ENCODE measurements around the gene PARD3B. TPM values are rescaled to one million over a fixed set of nuclear protein-coding genes. Genes with fewer than 3 reads are reported as not detected.

PARD3B gene
- total RNA-seq, 1 donor from 2014 or later = 18.4 TPM

- Mint-ChIP-seq H3K27me3 (ENCODE audit: low read depth) (no peaks in the 10 kb centered on the region), H3K27ac (ENCODE audit: unreplicated experiment) (no peak overlapping the region)
Observed at GRCh38 chr2:204898928-204899640, 353.8 kb downstream of the PARD3B start.

GRCh38 chr2:204899983-204900382 lies 354.7 kb downstream of the PARD3B start:
- DNase-seq (ENCODE audit: low read depth, low spot score) = no peak
- H3K27me3 Mint-ChIP-seq (ENCODE audit: low read depth) = no peaks in the 10 kb centered on the region
- peaks cover 26% of the 10 kb centered on the region for H3K4me1 Mint-ChIP-seq
- no peak for TF ChIP-seq CTCF (conservative IDR thresholded peaks at IDR 0.05)
- H3K4me3 Mint-ChIP-seq = no peak overlapping the region
- H3K9me3 Mint-ChIP-seq = peaks cover 19% of the 10 kb centered on the region
- H3K27ac Mint-ChIP-seq (ENCODE audit: unreplicated experiment) = peak overlapping the region; percentile 73
- peaks cover 15% of the 10 kb centered on the region for H3K36me3 Mint-ChIP-seq (ENCODE audit: low read depth)

More at GRCh38 chr2:204898928-204899640, 353.8 kb downstream of the PARD3B start:
- Mint-ChIP-seq H3K4me1 (peaks cover 26% of the 10 kb centered on the region), H3K36me3 (ENCODE audit: low read depth) (peaks cover 15% of the 10 kb centered on the region), H3K4me3 (no peak overlapping the region), H3K9me3 (peaks cover 19% of the 10 kb centered on the region)
- no peak for DNase-seq (ENCODE audit: low read depth, low spot score)
- TF ChIP-seq CTCF (conservative IDR thresholded peaks at IDR 0.05) = no peak

GRCh38 chr2:204900487-204900886 lies 355.2 kb downstream of the PARD3B start:
- Mint-ChIP-seq H3K4me1 (peaks cover 26% of the 10 kb centered on the region), H3K27ac (ENCODE audit: unreplicated experiment) (no peak overlapping the region), H3K36me3 (ENCODE audit: low read depth) (peaks cover 15% of the 10 kb centered on the region), H3K9me3 (peaks cover 19% of the 10 kb centered on the region), H3K4me3 (no peak overlapping the region), H3K27me3 (ENCODE audit: low read depth) (no peaks in the 10 kb centered on the region)
- TF ChIP-seq CTCF (conservative IDR thresholded peaks at IDR 0.05) = no peak
- no peak for DNase-seq (ENCODE audit: low read depth, low spot score)

GRCh38 chr2:204900910-204901309 lies 355.6 kb downstream of the PARD3B start:
- no peak for TF ChIP-seq CTCF (conservative IDR thresholded peaks at IDR 0.05)
- Mint-ChIP-seq H3K4me3 (no peak overlapping the region), H3K36me3 (ENCODE audit: low read depth) (peaks cover 15% of the 10 kb centered on the region), H3K27ac (ENCODE audit: unreplicated experiment) (no peak overlapping the region), H3K27me3 (ENCODE audit: low read depth) (no peaks in the 10 kb centered on the region), H3K4me1 (peaks cover 26% of the 10 kb centered on the region), H3K9me3 (peaks cover 19% of the 10 kb centered on the region)
- no peak for DNase-seq (ENCODE audit: low read depth, low spot score)

GRCh38 chr2:204901591-204901990 lies 356.3 kb downstream of the PARD3B start:
- TF ChIP-seq CTCF (conservative IDR thresholded peaks at IDR 0.05) = no peak
- H3K36me3 Mint-ChIP-seq (ENCODE audit: low read depth) = peaks cover 15% of the 10 kb centered on the region
- H3K4me3 Mint-ChIP-seq = no peak overlapping the region
- H3K27ac Mint-ChIP-seq (ENCODE audit: unreplicated experiment) = no peak overlapping the region
- H3K9me3 Mint-ChIP-seq = peaks cover 19% of the 10 kb centered on the region
- DNase-seq (ENCODE audit: low read depth, low spot score) = no peak
- peaks cover 19% of the 10 kb centered on the region for H3K4me1 Mint-ChIP-seq
- H3K27me3 Mint-ChIP-seq (ENCODE audit: low read depth) = no peaks in the 10 kb centered on the region

Measured in neural crest cell (in vitro differentiated cells).